K562 (cell line): ENCODE measurements around the gene SPRY2. TPM values are rescaled to one million over a fixed set of nuclear protein-coding genes. Genes with fewer than 3 reads are reported as not detected.
A peak's percentile ranks its signal among the peaks of the same experiment; 100 is the strongest.

Experiments
- ATAC-seq: fragments of 200-7000 bp; cut with Tn5 transposase; 3 replicates; pipeline ENCODE4 v1.9.1; 2020; ENCODE audit warnings: moderate library complexity
- BruUV-seq: library from RNA; stranded (reverse); fragments of 400-500 nt; replicated peaks from 2 replicates; lab custom pipeline; 2021; lab: Mats Ljungman, UMichigan
- CTCF ChIA-PET: fragments of 300-600 bp; formaldehyde crosslinking; extraction: SDS; loops from one replicate; lab custom pipeline; 2021; ENCODE audit warnings: low intra/inter-chr PET ratio; lab: Yijun Ruan, JAX
- POLR2A ChIA-PET: fragments of 300-600, 350-650 bp; sonication (Branson Sonifier 250); formaldehyde crosslinking; extraction: SDS; loops from one replicate; lab custom pipeline; 2021; ENCODE audit warnings: antibody characterized with exemption, inconsistent platforms; lab: Yijun Ruan, JAX
- DNase-seq, 4 experiments: peaks; one replicate each; pipeline versions ENCODE4 v3.0.0 to v3.0.0-alpha.2; 2011 to 2018; ENCODE audit warnings: low spot score in 3 of 4, mixed read lengths in 3 of 4; ENCODE audit errors: extremely low read depth in 1 of 4
- FAIRE-seq: peaks from 2 replicates; lab custom pipeline; 2011; peaks lifted over from hg19 to GRCh38; lab: Jason Lieb, UNC
- H2AFZ ChIP-seq: 2 replicates; pipeline ENCODE4 v1.6.0; 2011; ENCODE audit warnings: low read depth, low read length, control low read depth, inconsistent platforms
- H3K27ac ChIP-seq: fragments of 200-600 bp; 3 replicates; pipeline ENCODE4 v1.8.0; 2011; ENCODE audit warnings: low read depth, mild to moderate bottlenecking, control low read depth, inconsistent platforms, low read length, moderate library complexity, mixed read lengths; ENCODE audit errors: extremely low read depth
- H3K27me3 ChIP-seq, 2 experiments: fragments of 300-600 bp in 1 of 2; 2 replicates in 1 of 2; 3 replicates in 1 of 2; pipeline versions ENCODE4 v1.6.0 to v1.8.0; 2011; ENCODE audit warnings: inconsistent platforms in 2 of 2, low read length in 2 of 2, mild to moderate bottlenecking in 1 of 2, mixed read lengths in 1 of 2, moderate library complexity in 1 of 2; ENCODE audit not compliant: control insufficient read depth in 2 of 2, insufficient read depth in 2 of 2
- H3K36me3 ChIP-seq: fragments of 300-600 bp; 3 replicates; pipeline ENCODE4 v1.8.0; 2011; ENCODE audit warnings: mild to moderate bottlenecking, low read length, inconsistent platforms; ENCODE audit not compliant: control insufficient read depth, insufficient read depth
- H3K4me1 ChIP-seq, 2 experiments: fragments of 200-600 bp in 1 of 2; replicated peaks in 1 of 2; 2 replicates in 1 of 2; 3 replicates in 1 of 2; pipeline versions ENCODE4 v1.5.1 to v1.8.0; 2011; ENCODE audit warnings: inconsistent platforms in 2 of 2, low read length in 2 of 2, mild to moderate bottlenecking in 1 of 2, mixed read lengths in 1 of 2, moderate library complexity in 1 of 2; ENCODE audit not compliant: control insufficient read depth in 2 of 2, insufficient read depth in 2 of 2
- H3K4me2 ChIP-seq: 2 replicates; pipeline ENCODE4 v1.6.1; 2011; ENCODE audit warnings: low read length, control low read depth, inconsistent platforms, mixed read lengths; ENCODE audit not compliant: insufficient read depth
- H3K4me3 ChIP-seq: fragments of 200-600 bp; sonication (generic), shearing (Covaris generic); 2 replicates; pipeline ENCODE4 v1.5.1; 2016; ENCODE audit warnings: control low read depth, inconsistent platforms
- H3K79me2 ChIP-seq: fragments of 200-600 bp; 3 replicates; pipeline ENCODE4 v1.8.0; 2011; ENCODE audit warnings: low read length, inconsistent platforms; ENCODE audit not compliant: control insufficient read depth, insufficient read depth
- H3K9ac ChIP-seq, 2 experiments: 2 replicates each; pipeline versions ENCODE4 v1.6.0 to v1.6.1; 2011; ENCODE audit warnings: low read depth in 2 of 2, low read length in 2 of 2, control low read depth in 1 of 2, inconsistent platforms in 1 of 2, mild to moderate bottlenecking in 1 of 2, mixed read lengths in 1 of 2; ENCODE audit not compliant: insufficient read depth in 1 of 2
- H3K9me1 ChIP-seq: one replicate; pipeline ENCODE4 v1.6.0; 2011; ENCODE audit warnings: inconsistent platforms, mild to moderate bottlenecking, low read length, moderate library complexity; ENCODE audit not compliant: control insufficient read depth, insufficient read depth
- H3K9me3 ChIP-seq: replicated peaks from 2 replicates; pipeline ENCODE4 v1.5.1; 2011; ENCODE audit warnings: low read depth, low read length, inconsistent platforms; ENCODE audit not compliant: control insufficient read depth, insufficient read depth
- H4K20me1 ChIP-seq: replicated peaks from 2 replicates; pipeline ENCODE4 v1.6.1; 2011; ENCODE audit warnings: low read length, inconsistent platforms, mixed read lengths; ENCODE audit not compliant: control insufficient read depth, insufficient read depth
- DMBX1 ChIP-seq: fragments of 250-450 bp; sonication (Bioruptor Pico); IDR thresholded peaks from 2 replicates; pipeline ENCODE4 v1.8.0; 2022; ENCODE audit warnings: inconsistent platforms, mild to moderate bottlenecking, moderate library complexity, borderline replicate concordance
- KDM1A ChIP-seq, 2 experiments: fragments of 450-650 bp; IDR thresholded peaks; 2 replicates each; pipeline ENCODE4 v1.6.1; 2016; ENCODE audit warnings: mild to moderate bottlenecking in 2 of 2
- VEZF1 ChIP-seq: fragments of 200-800 bp; sonication (Bioruptor generic); IDR thresholded peaks from 2 replicates; pipeline ENCODE4 v1.6.1; 2017; ENCODE audit warnings: missing genetic modification characterization, missing compliant biosample characterization
- ZNF133 ChIP-seq: fragments of 250-450 bp; sonication (Bioruptor Pico); IDR thresholded peaks from 2 replicates; pipeline ENCODE4 v1.4.0; 2020; ENCODE audit warnings: mild to moderate bottlenecking
- WGBS: fragments of 100-300 bp; shearing (Covaris generic); methylation state at CpG from one replicate; pipeline ENCODE4 v1.1.6; 2016; ENCODE audit warnings: low coverage, mixed read lengths; ENCODE audit not compliant: insufficient coverage; ENCODE audit errors: missing lambda C conversion rate; 5-methylcytosine and 5-hydroxymethylcytosine counted together
- in situ Hi-C: fragments of 300-500 bp; cut with MboI; formaldehyde crosslinking; loops from 4 replicates; pipeline ENCODE4 v1.15.0; 2018; ENCODE audit warnings: inconsistent platforms, mixed read lengths
- intact Hi-C: fragments of 100-400 bp; cut with micrococcal nuclease; formaldehyde crosslinking; loops from 2 replicates; pipeline ENCODE4 v1.14.2; 2022
- polyA plus RNA-seq, 8 experiments: library from polyadenylated mRNA; depleted of rRNA in 4 of 8; stranded (reverse) in 5 of 8; unstranded in 3 of 8; fragments of >200 nt; fragmentation: Nextera tagmentation in 2 of 8; fragmentation: Illumina TruSeq in 1 of 8; extraction: Ambion mirVana in 2 of 8; extraction: Trizol in 1 of 8; gene quantifications; 2 replicates each; pipeline versions ENCODE4 v1.2.1 to v1.2.3, GENCODE V29; 2011 to 2014; ENCODE audit warnings: inconsistent platforms in 1 of 8, missing spikeins in 1 of 8
- total RNA-seq, 7 experiments: library from RNA; depleted of rRNA in 6 of 7; stranded (reverse); fragments of >200 nt in 6 of 7; fragmentation: Illumina TruSeq in 2 of 7; extraction: Trizol in 2 of 7; gene quantifications; 2 replicates each; pipeline versions ENCODE4 v1.2.1 to v1.2.3, GENCODE V29; 2011 to 2021; ENCODE audit warnings: low replicate concordance in 1 of 7

The SPRY2 gene
- total and polyA plus RNA-seq, 9 of the 15 experiments (the other 6 are each of a cell fraction or from before 2014, with no cell fraction given), result 1.8 to 7.8 (median 3.4) TPM

GRCh38 chr13:80341756-80342370, 937 bp upstream of the SPRY2 start:
- ChIA-PET CTCF (no interaction called here), POLR2A (no interaction called here)
- Histone ChIP-seq H3K4me1 (peaks cover 3 to 30% of the 10 kb centered on the region in 2 experiments; a peak in 3 of 5 replicates), H3K4me2 (peak overlapping the region; percentile 80), H3K9me3 (no peaks in the 10 kb centered on the region), H3K9ac (peak overlapping the region; percentile 77 to 90; a peak in 3 of 4 replicates), H2AFZ (peak overlapping the region; percentile 95), H4K20me1 (no peaks in the 10 kb centered on the region), H3K27ac (peak overlapping the region; percentile 93), H3K36me3 (peaks cover 8% of the 10 kb centered on the region; the same call in 2 of the 3 replicates), H3K27me3 (no peaks in the 10 kb centered on the region), H3K79me2 (peaks cover 39% of the 10 kb centered on the region), H3K9me1 (no peaks in the 10 kb centered on the region), H3K4me3 (peak overlapping the region; percentile 71)
- ATAC-seq, result no peak
- TF ChIP-seq DMBX1 (CRISPR knock-in tag) (no peak), VEZF1 (CRISPR knock-in tag) (0 out of 2 replicates have a peak, but pooled peaks have one; percentile 32), KDM1A (IDR thresholded peaks at IDR 0.05) (peak; percentile 17 to 39; a peak in 1 of 4 replicates), ZNF133 (CRISPR knock-in tag) (no peak)
- 23% methylated on average over 4 of the region's 16 CpGs for WGBS
- DNase-seq, result peak in 2 of 4 experiments; percentile 8 to 44
- intact Hi-C loops, result loop anchor here (2.0 kb wide), 1 partner anchor 67 kb away; no protein-coding TSS in a partner anchor
- peak; percentile 54 for FAIRE-seq
- BruUV-seq, result no TSS peak
- in situ Hi-C loops, result loop anchor here (25.0 kb wide), 1 partner anchor 905 kb away; no protein-coding TSS in a partner anchor
